Hematopoietic multipotent progenitor cell treated with erythropoietin and hydrocortisone succinate and interleukin-3 and kit ligand, for 6 days (in vitro differentiated cells): ENCODE results near the gene KAZN.
A peak's percentile ranks its signal among the peaks of the same experiment; 100 is the strongest.

ENCODE experiments used
- DNase-seq: peaks from one replicate; pipeline ENCODE4 v3.0.0-alpha.2; 2015

The KAZN gene

GRCh38 chr1:15101801-15102200 is 503.3 kb downstream of the KAZN start:
- no peak for DNase-seq

GRCh38 chr1:15102646-15103045 is 504.2 kb downstream of the KAZN start:
- no peak for DNase-seq

GRCh38 chr1:15103211-15103610 is 504.7 kb downstream of the KAZN start:
- no peak for DNase-seq

GRCh38 chr1:15103906-15104305 is 505.4 kb downstream of the KAZN start:
- DNase-seq: no peak

- DNase-seq: no peak
These were observed 506.3 kb downstream of the KAZN start for GRCh38 chr1:15104768-15105167.

GRCh38 chr1:15106608-15107007 is 508.1 kb downstream of the KAZN start:
- peak; percentile 81 for DNase-seq

GRCh38 chr1:15107058-15107687 is 508.7 kb downstream of the KAZN start:
- no peak for DNase-seq

GRCh38 chr1:15107911-15108310 is 509.4 kb downstream of the KAZN start:
- DNase-seq: no peak

- DNase-seq: no peak
These were observed 511.8 kb downstream of the KAZN start for GRCh38 chr1:15110128-15110866.

GRCh38 chr1:15110867-15111230 is 512.4 kb downstream of the KAZN start:
- DNase-seq: no peak

GRCh38 chr1:15113146-15113545 is 514.7 kb downstream of the KAZN start:
- DNase-seq: no peak

GRCh38 chr1:15114884-15115283 is 516.4 kb downstream of the KAZN start:
- no peak for DNase-seq

- no peak for DNase-seq
These were observed 517.3 kb downstream of the KAZN start for GRCh38 chr1:15115542-15116330.

GRCh38 chr1:15116966-15117365 is 518.5 kb downstream of the KAZN start:
- no peak for DNase-seq

- DNase-seq: no peak
These were observed 519.3 kb downstream of the KAZN start for GRCh38 chr1:15117671-15118325.

GRCh38 chr1:15118579-15118978 is 520.1 kb downstream of the KAZN start:
- no peak for DNase-seq

- DNase-seq: no peak
These were observed 521.9 kb downstream of the KAZN start for GRCh38 chr1:15120251-15120945.

- no peak for DNase-seq
These were observed 523.8 kb downstream of the KAZN start for GRCh38 chr1:15122331-15122730.

GRCh38 chr1:15123270-15123669 is 524.8 kb downstream of the KAZN start:
- no peak for DNase-seq

- DNase-seq: no peak
These were observed 525.4 kb downstream of the KAZN start for GRCh38 chr1:15123925-15124324.

- DNase-seq: no peak
These were observed 526.0 kb downstream of the KAZN start for GRCh38 chr1:15124362-15125100.

- no peak for DNase-seq
These were observed 526.7 kb downstream of the KAZN start for GRCh38 chr1:15125101-15125745.
